Esophagus muscularis mucosa (tissue), 4 donors: ENCODE measurements around the gene RGS7BP. TPM values are rescaled to one million over a fixed set of nuclear protein-coding genes. Genes with fewer than 3 reads are reported as not detected.

Experiments used
- DNase-seq: peaks from one replicate; pipeline ENCODE4 v3.0.0-alpha.2; 2017; ENCODE audit errors: extremely low spot score
- H3K27ac ChIP-seq, 4 donors: fragments of 200-600 bp; sonication (generic); replicated peaks in 1 of 4; 1 replicate in 3 of 4; 2 replicates in 1 of 4; pipeline ENCODE4 v1.5.1; 2016 to 2019; ENCODE audit warnings: mild to moderate bottlenecking in 1 of 4
- H3K27me3 ChIP-seq, 4 donors: fragments of 200-600 bp; sonication (generic); one replicate each; pipeline versions ENCODE4 v1.5.1 to v1.6.0; 2016 to 2019
- H3K36me3 ChIP-seq, 4 donors: fragments of 200-600 bp; sonication (generic); one replicate each; pipeline ENCODE4 v1.5.1; 2016 to 2019
- H3K4me1 ChIP-seq, 4 donors: fragments of 200-600 bp; sonication (generic); one replicate each; pipeline ENCODE4 v1.5.1; 2016 to 2019
- H3K4me3 ChIP-seq, 4 donors: fragments of 200-600 bp; sonication (generic); 1 replicate in 2 of 4; 2 replicates in 2 of 4; pipeline ENCODE4 v1.5.1; 2016 to 2019; ENCODE audit warnings: mild to moderate bottlenecking in 4 of 4, moderate library complexity in 1 of 4
- H3K9me3 ChIP-seq, 4 donors: fragments of 200-600 bp; sonication (generic); 1 replicate in 3 of 4; 2 replicates in 1 of 4; pipeline ENCODE4 v1.5.1; 2016 to 2019
- EP300 ChIP-seq: sonication (generic); formaldehyde crosslinking; IDR thresholded peaks from one replicate; pipeline ENCODE4 v1.6.1; 2017; ENCODE audit warnings: antibody characterized with exemption
- POLR2A ChIP-seq: fragments of 450-650 bp; IDR thresholded peaks from one replicate; pipeline ENCODE4 v1.6.1; 2017; ENCODE audit warnings: antibody characterized with exemption, moderate library complexity, mild to moderate bottlenecking, low read depth
- POLR2AphosphoS5 ChIP-seq, 2 donors: sonication (generic); formaldehyde crosslinking; IDR thresholded peaks; one replicate each; pipeline ENCODE4 v1.6.1; 2017; ENCODE audit warnings: antibody characterized with exemption in 2 of 2
- WGBS: methylation state at CpG from one replicate; pipeline ENCODE4 v1.1.5; 2018; 5-methylcytosine and 5-hydroxymethylcytosine counted together
- intact Hi-C: fragments of 100-400 bp; cut with DNase I; formaldehyde crosslinking; loops from one replicate; pipeline ENCODE4 v1.15.1; 2023
- small RNA-seq, 3 donors: library from RNA; depleted of rRNA; stranded (forward); fragments of <200 nt; gene quantifications; one replicate each; pipeline ENCODE3, GENCODE V24; 2016
- total RNA-seq, 4 donors: library from RNA; depleted of rRNA; stranded (reverse); fragments of >200 nt; gene quantifications; one replicate each; pipeline versions ENCODE4 v1.1.0 to v1.2.1, GENCODE V29; 2016
- TF ChIP-seq, protein P1 (sequence below), 3 experiments: fragments of 200-600 bp in 2 of 3; fragments of 450-650 bp in 1 of 3; sonication (generic) in 2 of 3; IDR thresholded peaks; one replicate each; pipeline ENCODE4 v1.5.1; 2017 to 2019; ENCODE audit warnings: antibody characterized with exemption in 3 of 3, mild to moderate bottlenecking in 2 of 3, moderate library complexity in 1 of 3

Gene RGS7BP
- total RNA-seq, 4 donors from 2014 or later, result 1.2 to 4.7 (median 4.1) TPM

DNA sequence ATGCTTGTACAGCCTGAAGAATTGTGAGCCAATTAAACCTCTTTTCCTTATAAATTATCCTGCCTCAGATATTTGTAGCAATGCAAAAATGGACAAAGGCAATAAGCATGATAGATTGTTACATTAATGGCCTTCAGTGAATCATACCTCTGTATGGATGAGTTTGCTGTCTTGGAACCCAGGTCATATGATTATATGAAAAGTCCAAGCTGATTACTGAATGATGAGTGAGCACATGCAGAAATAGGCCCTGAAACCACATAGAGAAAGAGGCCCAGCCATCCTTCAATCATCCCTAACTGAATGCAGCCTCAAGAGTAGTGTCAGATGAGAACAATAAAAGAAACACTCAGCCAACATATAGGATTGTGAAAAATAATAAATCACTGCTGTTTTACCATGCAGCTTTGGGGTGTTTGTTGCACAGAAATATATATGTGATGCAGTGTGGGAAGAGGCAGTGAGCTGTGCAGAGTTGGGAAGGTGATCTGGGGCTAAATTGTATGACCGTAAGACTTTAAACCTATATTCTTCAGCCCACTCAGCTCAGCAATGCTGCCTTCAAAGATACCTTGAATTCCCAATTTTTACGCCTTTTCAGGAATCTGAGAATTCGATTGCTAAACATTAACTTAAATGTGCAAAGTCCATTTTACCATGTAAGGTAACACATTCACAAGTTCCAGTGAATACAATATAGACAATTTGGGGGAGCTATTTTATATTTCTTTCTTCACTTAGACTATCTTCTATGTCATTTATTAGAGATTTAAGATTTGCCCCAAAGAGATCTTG is 148.1 kb downstream of the RGS7BP start:
- TF ChIP-seq, protein P1, sequence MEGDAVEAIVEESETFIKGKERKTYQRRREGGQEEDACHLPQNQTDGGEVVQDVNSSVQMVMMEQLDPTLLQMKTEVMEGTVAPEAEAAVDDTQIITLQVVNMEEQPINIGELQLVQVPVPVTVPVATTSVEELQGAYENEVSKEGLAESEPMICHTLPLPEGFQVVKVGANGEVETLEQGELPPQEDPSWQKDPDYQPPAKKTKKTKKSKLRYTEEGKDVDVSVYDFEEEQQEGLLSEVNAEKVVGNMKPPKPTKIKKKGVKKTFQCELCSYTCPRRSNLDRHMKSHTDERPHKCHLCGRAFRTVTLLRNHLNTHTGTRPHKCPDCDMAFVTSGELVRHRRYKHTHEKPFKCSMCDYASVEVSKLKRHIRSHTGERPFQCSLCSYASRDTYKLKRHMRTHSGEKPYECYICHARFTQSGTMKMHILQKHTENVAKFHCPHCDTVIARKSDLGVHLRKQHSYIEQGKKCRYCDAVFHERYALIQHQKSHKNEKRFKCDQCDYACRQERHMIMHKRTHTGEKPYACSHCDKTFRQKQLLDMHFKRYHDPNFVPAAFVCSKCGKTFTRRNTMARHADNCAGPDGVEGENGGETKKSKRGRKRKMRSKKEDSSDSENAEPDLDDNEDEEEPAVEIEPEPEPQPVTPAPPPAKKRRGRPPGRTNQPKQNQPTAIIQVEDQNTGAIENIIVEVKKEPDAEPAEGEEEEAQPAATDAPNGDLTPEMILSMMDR (IDR thresholded peaks at IDR 0.05), result no peak
- TF ChIP-seq POLR2AphosphoS5 (IDR thresholded peaks at IDR 0.05) (no peak), POLR2A (no peak), EP300 (no peak)
- Histone ChIP-seq H3K36me3 (no peaks in the 10 kb centered on the region), H3K9me3 (no peaks in the 10 kb centered on the region), H3K4me1 (no peaks in the 10 kb centered on the region), H3K4me3 (no peak overlapping the region), H3K27me3 (no peaks in the 10 kb centered on the region), H3K27ac (no peak overlapping the region)
- no peak for DNase-seq
- 92% methylated on average over 3 of the region's 3 CpGs for WGBS
- intact Hi-C loops, result no loop called here

DNA sequence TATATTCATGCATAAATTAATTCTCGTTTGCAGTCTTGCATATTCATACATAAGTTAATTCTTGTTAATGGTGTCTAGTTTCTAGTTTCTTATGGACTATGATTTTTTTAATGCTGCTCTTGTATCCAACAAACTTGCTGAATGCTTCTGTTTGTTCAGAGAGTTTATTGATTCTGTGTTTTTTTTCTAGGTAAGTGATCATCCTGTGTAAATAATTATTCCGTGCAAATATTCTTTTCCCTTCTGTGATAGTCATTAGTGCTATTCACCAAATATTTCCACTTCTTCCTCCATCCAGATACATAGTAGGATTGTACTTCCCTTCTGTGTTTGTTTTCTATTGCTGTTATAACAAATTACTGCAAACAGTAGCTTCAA is 148.7 kb downstream of the RGS7BP start:
- 78% methylated on average over 2 of the region's 2 CpGs for WGBS
- Histone ChIP-seq H3K9me3 (no peaks in the 10 kb centered on the region), H3K27ac (no peak overlapping the region), H3K4me3 (no peak overlapping the region), H3K36me3 (no peaks in the 10 kb centered on the region), H3K27me3 (no peaks in the 10 kb centered on the region), H3K4me1 (no peaks in the 10 kb centered on the region)
- TF ChIP-seq, protein P1 (IDR thresholded peaks at IDR 0.05), result no peak
- no peak for TF ChIP-seq POLR2A
- no peak for TF ChIP-seq POLR2AphosphoS5 (IDR thresholded peaks at IDR 0.05)
- TF ChIP-seq EP300, result no peak
- intact Hi-C loops, result no loop called here
- DNase-seq, result no peak

DNA sequence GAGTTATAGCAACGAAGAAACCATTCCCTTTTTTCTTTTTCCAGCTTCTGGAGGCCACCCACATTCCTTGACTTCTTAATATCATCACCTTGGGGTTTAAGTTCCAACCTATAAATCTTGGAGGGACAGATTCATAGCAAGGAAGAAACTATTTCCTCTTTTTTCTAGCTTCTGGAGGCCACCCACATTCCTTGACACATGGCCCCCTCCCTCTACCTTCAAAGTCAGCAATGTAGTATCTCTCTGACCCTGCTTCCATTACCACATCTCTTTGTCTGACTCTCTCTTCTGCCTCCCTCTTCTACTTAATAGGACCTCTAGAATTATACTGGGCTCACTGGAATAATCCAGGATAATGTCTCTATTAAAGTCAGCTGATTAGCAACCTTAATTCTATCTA is 149.8 kb downstream of the RGS7BP start:
- no peak overlapping the region for H3K27ac ChIP-seq
- no peak overlapping the region for H3K4me3 ChIP-seq
- H3K9me3 ChIP-seq, result no peaks in the 10 kb centered on the region
- TF ChIP-seq, protein P1 (IDR thresholded peaks at IDR 0.05), result no peak
- TF ChIP-seq POLR2A (no peak), POLR2AphosphoS5 (IDR thresholded peaks at IDR 0.05) (no peak), EP300 (no peak)
- H3K4me1 ChIP-seq, result no peaks in the 10 kb centered on the region
- no peak for DNase-seq
- no peaks in the 10 kb centered on the region for H3K27me3 ChIP-seq
- no peaks in the 10 kb centered on the region for H3K36me3 ChIP-seq
- WGBS, result 68% methylated on average over 1 of the region's 1 CpG
- intact Hi-C loops, result no loop called here

DNA sequence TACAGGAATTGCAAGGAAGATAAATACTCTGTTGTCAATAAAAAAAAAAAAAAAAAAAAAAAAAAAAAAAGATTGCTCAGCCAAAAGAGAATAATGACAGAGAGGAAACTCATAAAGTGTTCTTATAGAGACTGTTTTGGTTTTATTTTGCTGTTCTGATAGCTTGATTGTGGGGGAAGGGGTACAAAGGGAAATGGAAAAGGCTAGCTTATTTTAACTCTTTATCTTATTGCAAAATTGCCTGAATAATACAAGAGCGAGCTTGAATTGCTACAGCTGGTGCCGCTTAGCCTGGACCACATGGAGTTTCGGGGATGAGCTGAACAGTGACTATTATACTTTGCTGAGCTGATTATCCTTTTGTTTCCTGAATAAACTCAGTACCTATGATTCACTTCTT is 153.5 kb downstream of the RGS7BP start:
- Histone ChIP-seq H3K4me3 (no peak overlapping the region), H3K4me1 (no peaks in the 10 kb centered on the region), H3K27me3 (no peaks in the 10 kb centered on the region), H3K27ac (no peak overlapping the region), H3K9me3 (no peaks in the 10 kb centered on the region), H3K36me3 (no peaks in the 10 kb centered on the region)
- intact Hi-C loops, result no loop called here
- TF ChIP-seq EP300 (no peak), POLR2A (no peak), POLR2AphosphoS5 (IDR thresholded peaks at IDR 0.05) (no peak)
- TF ChIP-seq, protein P1 (IDR thresholded peaks at IDR 0.05), result no peak
- DNase-seq, result no peak
- WGBS, result 64% methylated on average over 3 of the region's 3 CpGs

Small RNA genes lying within 50 kb of the gene (small RNA-seq; reads per million reads assigned to genes)
- gene RN7SL169P (0 reads per million in 3 donors), gene RNU6-294P (0 reads per million in 3 donors)

Other genes starting within 250 kb of the RGS7BP start
- gene SHISAL2B, start 184.5 kb downstream of the RGS7BP start, total RNA-seq, result not detected